GM12878 (cell line): ENCODE data around the gene NBEA. TPM values are rescaled to one million over a fixed set of nuclear protein-coding genes. Genes with fewer than 3 reads are reported as not detected.

ENCODE experiments used
- ATAC-seq: fragments of 200-7000 bp; cut with Tn5 transposase; 3 replicates; pipeline ENCODE4 v1.9.1; 2020; ENCODE audit warnings: mild to moderate bottlenecking, moderate library complexity
- BruUV-seq: library from RNA; stranded (reverse); fragments of 400-500 nt; replicated peaks from 2 replicates; lab custom pipeline; 2021; lab: Mats Ljungman, UMichigan
- CTCF ChIA-PET: fragments of 300-600 bp; sonication (Branson Sonifier 250); formaldehyde crosslinking; extraction: SDS; loops from one replicate; lab custom pipeline; 2021; ENCODE audit warnings: inconsistent platforms; lab: Yijun Ruan, JAX
- POLR2A ChIA-PET: fragments of 350-600 bp; formaldehyde crosslinking; extraction: SDS; loops from one replicate; lab custom pipeline; 2021; ENCODE audit warnings: inconsistent platforms; lab: Charles Lee
- RAD21 ChIA-PET: fragments of 300-600 bp; sonication (Branson Sonifier 250); formaldehyde crosslinking; loops from one replicate; lab custom pipeline; 2023; ENCODE audit warnings: antibody characterized with exemption; ENCODE audit not compliant: unreplicated experiment; lab: Charles Lee
- SMC1A ChIA-PET: fragments of 300-600 bp; sonication (Branson Sonifier 250); formaldehyde crosslinking; loops from one replicate; lab custom pipeline; 2023; ENCODE audit not compliant: unreplicated experiment, uncharacterized antibody; lab: Charles Lee
- DNase-seq: peaks from one replicate; pipeline ENCODE4 v3.0.0-alpha.2; 2011; ENCODE audit warnings: low read depth, low spot score
- FAIRE-seq: peaks from 3 replicates; lab custom pipeline; 2011; peaks lifted over from hg19 to GRCh38; lab: Jason Lieb, UNC
- H2AFZ ChIP-seq: 2 replicates; pipeline ENCODE4 v1.6.0; 2011; ENCODE audit warnings: low read depth, low read length, control low read depth; ENCODE audit not compliant: control insufficient read depth
- H3K27ac ChIP-seq: 2 replicates; pipeline ENCODE4 v1.5.1; 2011; ENCODE audit warnings: control low read depth; ENCODE audit not compliant: control insufficient read depth, insufficient read depth
- H3K27me3 ChIP-seq, 2 experiments: replicated peaks in 1 of 2; 2 replicates each; pipeline versions ENCODE4 v1.6.0 to v1.6.1; 2011; ENCODE audit warnings: low read length in 1 of 2; ENCODE audit not compliant: control insufficient read depth in 2 of 2, insufficient read depth in 2 of 2
- H3K36me3 ChIP-seq, 2 experiments: 2 replicates each; pipeline ENCODE4 v1.5.1; 2011; ENCODE audit warnings: low read length in 1 of 2; ENCODE audit not compliant: control insufficient read depth in 2 of 2, insufficient read depth in 2 of 2
- H3K4me1 ChIP-seq: 2 replicates; pipeline ENCODE4 v1.6.1; 2011; ENCODE audit warnings: mild to moderate bottlenecking, low read length, moderate library complexity, mixed read lengths; ENCODE audit not compliant: control insufficient read depth, insufficient read depth
- H3K4me2 ChIP-seq: 2 replicates; pipeline ENCODE4 v1.6.0; 2011; ENCODE audit warnings: control low read depth; ENCODE audit not compliant: control insufficient read depth, insufficient read depth
- H3K4me3 ChIP-seq: fragments of 200-600 bp; sonication (generic); 2 replicates; pipeline ENCODE4 v1.5.1; 2016
- H3K79me2 ChIP-seq: 2 replicates; pipeline ENCODE4 v1.6.0; 2011; ENCODE audit warnings: low read length; ENCODE audit not compliant: control insufficient read depth, insufficient read depth
- H3K9ac ChIP-seq: 2 replicates; pipeline ENCODE4 v1.8.0; 2011; ENCODE audit warnings: low read length, control low read depth, mixed read lengths; ENCODE audit not compliant: control insufficient read depth, insufficient read depth
- H3K9me3 ChIP-seq: replicated peaks from 3 replicates; pipeline ENCODE4 v1.5.1; 2011; ENCODE audit warnings: mild to moderate bottlenecking, low read length; ENCODE audit not compliant: control insufficient read depth, insufficient read depth
- H4K20me1 ChIP-seq: 2 replicates; pipeline ENCODE4 v1.6.0; 2011; ENCODE audit not compliant: control insufficient read depth, insufficient read depth
- BRCA1 ChIP-seq: IDR thresholded peaks from 2 replicates; pipeline ENCODE4 v1.6.1; 2011; ENCODE audit warnings: low read depth, low read length, improper control_type of control experiment
- CREB1 ChIP-seq: IDR thresholded peaks from 2 replicates; pipeline ENCODE4 v1.6.1; 2012; ENCODE audit warnings: low read depth, mild to moderate bottlenecking, inconsistent platforms
- CREM ChIP-seq: IDR thresholded peaks from 2 replicates; pipeline ENCODE4 v1.6.1; 2014; ENCODE audit warnings: antibody characterized with exemption, low read depth
- E2F8 ChIP-seq: fragments of 450-650 bp; IDR thresholded peaks from 2 replicates; pipeline ENCODE4 v1.6.1; 2018; ENCODE audit warnings: mild to moderate bottlenecking, low read depth, moderate library complexity; ENCODE audit not compliant: partially characterized antibody
- EED ChIP-seq: sonication (generic); IDR thresholded peaks from 2 replicates; pipeline ENCODE4 v1.6.1; 2016; ENCODE audit warnings: antibody characterized with exemption, low read depth
- LARP7 ChIP-seq: fragments of 450-650 bp; IDR thresholded peaks from 2 replicates; pipeline ENCODE4 v1.6.1; 2017; ENCODE audit warnings: mild to moderate bottlenecking
- NR2C2 ChIP-seq: IDR thresholded peaks from 2 replicates; pipeline ENCODE4 v1.6.1; 2011; ENCODE audit warnings: borderline replicate concordance, low read depth; ENCODE audit not compliant: control insufficient read depth, insufficient read length
- POLR2AphosphoS5 ChIP-seq: IDR thresholded peaks from 2 replicates; pipeline ENCODE4 v1.6.1; 2011; ENCODE audit warnings: mild to moderate bottlenecking, low read length, inconsistent platforms
- RUNX3 ChIP-seq: IDR thresholded peaks from 2 replicates; pipeline ENCODE4 v1.6.1; 2012; ENCODE audit warnings: low read length, inconsistent platforms
- SRF ChIP-seq, 2 experiments: IDR thresholded peaks; 2 replicates each; pipeline ENCODE4 v1.6.1; 2011; ENCODE audit warnings: low read depth in 2 of 2, low read length in 2 of 2, mild to moderate bottlenecking in 1 of 2, moderate library complexity in 1 of 2
- STAT3 ChIP-seq: IDR thresholded peaks from 2 replicates; pipeline ENCODE4 v1.6.1; 2011; ENCODE audit warnings: low read depth, low read length, improper control_type of control experiment
- SUPT20H ChIP-seq: IDR thresholded peaks from 2 replicates; pipeline ENCODE4 v1.6.1; 2011; ENCODE audit warnings: low read depth, mild to moderate bottlenecking, low read length, moderate library complexity, borderline replicate concordance; ENCODE audit not compliant: control insufficient read depth
- ZNF207 ChIP-seq: fragments of 450-650 bp; IDR thresholded peaks from 2 replicates; pipeline ENCODE4 v1.6.1; 2014; ENCODE audit warnings: antibody characterized with exemption, mild to moderate bottlenecking, borderline replicate concordance
- WGBS: methylation state at CpG from one replicate; pipeline ENCODE4 v1.1.6; 2016; ENCODE audit warnings: low lambda C conversion rate; ENCODE audit not compliant: insufficient replicate concordance, insufficient coverage; ENCODE audit errors: missing lambda C conversion rate; 5-methylcytosine and 5-hydroxymethylcytosine counted together
- in situ Hi-C: fragments of 300-500 bp; cut with MboI; formaldehyde crosslinking; loops from 9 replicates; pipeline ENCODE4 v1.14.3; 2018; ENCODE audit warnings: mixed read lengths
- intact Hi-C: fragments of 100-400 bp; cut with micrococcal nuclease; formaldehyde crosslinking; loops from one replicate; pipeline ENCODE4 v1.14.2; 2022; ENCODE audit not compliant: unreplicated experiment
- polyA plus RNA-seq, 11 experiments: library from polyadenylated mRNA; depleted of rRNA in 4 of 11; unstranded in 6 of 11; stranded (reverse) in 5 of 11; fragments of >200 nt; fragmentation: Nextera tagmentation in 4 of 11; fragmentation: Illumina TruSeq in 1 of 11; extraction: Ambion mirVana in 4 of 11; extraction: Trizol in 1 of 11; gene quantifications; 1 replicate in 1 of 11; 2 replicates in 10 of 11; pipeline versions ENCODE4 v1.2.1 to v1.2.3, GENCODE V29; 2011 to 2016; ENCODE audit warnings: inconsistent platforms in 2 of 11, missing spikeins in 2 of 11, low read depth in 1 of 11
- total RNA-seq, 4 experiments: library from RNA; depleted of rRNA in 3 of 4; stranded (reverse); fragments of >200 nt in 3 of 4; fragmentation: Illumina TruSeq in 1 of 4; extraction: Trizol in 1 of 4; gene quantifications; 2 replicates each; pipeline versions ENCODE4 v1.2.1 to v1.2.3, GENCODE V29; 2013 to 2021
- TF ChIP-seq, protein P1 (sequence below): fragments of 450-650 bp; formaldehyde crosslinking; IDR thresholded peaks from 2 replicates; pipeline ENCODE4 v1.5.0; 2022; ENCODE audit warnings: mild to moderate bottlenecking, missing genetic modification characterization
- TF ChIP-seq, protein P2 (sequence below): fragments of 450-650 bp; IDR thresholded peaks from 2 replicates; pipeline ENCODE4 v1.6.1; 2018; ENCODE audit warnings: borderline replicate concordance, mild to moderate bottlenecking; ENCODE audit not compliant: partially characterized antibody

Gene NBEA
- total and polyA plus RNA-seq, 10 of the 15 experiments (the other 5 are each of a cell fraction or from before 2014, with no cell fraction given) = 0.23 to 3.6 (median 0.55) TPM

DNA sequence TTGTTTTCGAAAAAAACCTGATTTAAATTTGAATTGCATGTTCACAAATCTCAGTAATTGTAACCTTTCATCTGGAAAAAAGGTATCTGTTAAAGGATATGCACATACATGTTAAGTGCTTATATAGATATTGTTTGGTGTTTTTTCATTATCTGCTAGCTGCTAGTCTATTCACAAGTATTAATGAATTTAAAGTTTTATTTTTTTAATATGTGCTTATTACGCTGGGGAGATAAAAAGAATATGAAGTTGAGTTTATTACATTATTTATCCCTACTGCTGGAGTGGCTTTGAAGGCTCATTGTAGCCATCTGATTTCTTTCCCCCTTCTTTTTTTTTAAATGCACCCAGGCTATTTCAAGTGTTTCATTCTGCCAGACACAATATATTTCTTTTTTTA is 538.3 kb downstream of the NBEA start:
- Histone ChIP-seq H2AFZ (no peak overlapping the region), H3K9me3 (no peaks in the 10 kb centered on the region; the same call in 2 of the 3 replicates), H3K4me1 (no peaks in the 10 kb centered on the region), H4K20me1 (no peaks in the 10 kb centered on the region), H3K36me3 (no peaks in the 10 kb centered on the region), H3K79me2 (no peaks in the 10 kb centered on the region), H3K4me2 (no peak overlapping the region), H3K27ac (no peak overlapping the region), H3K9ac (no peak overlapping the region), H3K4me3 (no peak overlapping the region), H3K27me3 (peaks cover 4 to 19% of the 10 kb centered on the region in 2 experiments)
- no peak for TF ChIP-seq EED
- TF ChIP-seq SRF (IDR thresholded peaks at IDR 0.05; ENCODE audit: low read depth in 2 of 2, low read length in 2 of 2) = no peak
- TF ChIP-seq SUPT20H = no peak
- TF ChIP-seq CREM = no peak
- no peak for TF ChIP-seq ZNF207
- TF ChIP-seq E2F8 = no peak
- TF ChIP-seq, protein P1, sequence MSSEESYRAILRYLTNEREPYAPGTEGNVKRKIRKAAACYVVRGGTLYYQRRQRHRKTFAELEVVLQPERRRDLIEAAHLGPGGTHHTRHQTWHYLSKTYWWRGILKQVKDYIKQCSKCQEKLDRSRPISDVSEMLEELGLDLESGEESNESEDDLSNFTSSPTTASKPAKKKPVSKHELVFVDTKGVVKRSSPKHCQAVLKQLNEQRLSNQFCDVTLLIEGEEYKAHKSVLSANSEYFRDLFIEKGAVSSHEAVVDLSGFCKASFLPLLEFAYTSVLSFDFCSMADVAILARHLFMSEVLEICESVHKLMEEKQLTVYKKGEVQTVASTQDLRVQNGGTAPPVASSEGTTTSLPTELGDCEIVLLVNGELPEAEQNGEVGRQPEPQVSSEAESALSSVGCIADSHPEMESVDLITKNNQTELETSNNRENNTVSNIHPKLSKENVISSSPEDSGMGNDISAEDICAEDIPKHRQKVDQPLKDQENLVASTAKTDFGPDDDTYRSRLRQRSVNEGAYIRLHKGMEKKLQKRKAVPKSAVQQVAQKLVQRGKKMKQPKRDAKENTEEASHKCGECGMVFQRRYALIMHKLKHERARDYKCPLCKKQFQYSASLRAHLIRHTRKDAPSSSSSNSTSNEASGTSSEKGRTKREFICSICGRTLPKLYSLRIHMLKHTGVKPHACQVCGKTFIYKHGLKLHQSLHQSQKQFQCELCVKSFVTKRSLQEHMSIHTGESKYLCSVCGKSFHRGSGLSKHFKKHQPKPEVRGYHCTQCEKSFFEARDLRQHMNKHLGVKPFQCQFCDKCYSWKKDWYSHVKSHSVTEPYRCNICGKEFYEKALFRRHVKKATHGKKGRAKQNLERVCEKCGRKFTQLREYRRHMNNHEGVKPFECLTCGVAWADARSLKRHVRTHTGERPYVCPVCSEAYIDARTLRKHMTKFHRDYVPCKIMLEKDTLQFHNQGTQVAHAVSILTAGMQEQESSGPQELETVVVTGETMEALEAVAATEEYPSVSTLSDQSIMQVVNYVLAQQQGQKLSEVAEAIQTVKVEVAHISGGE (CRISPR knock-in tag) = no peak
- no peak for TF ChIP-seq NR2C2
- no peak for TF ChIP-seq POLR2AphosphoS5
- no peak for TF ChIP-seq STAT3
- no peak for TF ChIP-seq CREB1
- TF ChIP-seq, protein P2, sequence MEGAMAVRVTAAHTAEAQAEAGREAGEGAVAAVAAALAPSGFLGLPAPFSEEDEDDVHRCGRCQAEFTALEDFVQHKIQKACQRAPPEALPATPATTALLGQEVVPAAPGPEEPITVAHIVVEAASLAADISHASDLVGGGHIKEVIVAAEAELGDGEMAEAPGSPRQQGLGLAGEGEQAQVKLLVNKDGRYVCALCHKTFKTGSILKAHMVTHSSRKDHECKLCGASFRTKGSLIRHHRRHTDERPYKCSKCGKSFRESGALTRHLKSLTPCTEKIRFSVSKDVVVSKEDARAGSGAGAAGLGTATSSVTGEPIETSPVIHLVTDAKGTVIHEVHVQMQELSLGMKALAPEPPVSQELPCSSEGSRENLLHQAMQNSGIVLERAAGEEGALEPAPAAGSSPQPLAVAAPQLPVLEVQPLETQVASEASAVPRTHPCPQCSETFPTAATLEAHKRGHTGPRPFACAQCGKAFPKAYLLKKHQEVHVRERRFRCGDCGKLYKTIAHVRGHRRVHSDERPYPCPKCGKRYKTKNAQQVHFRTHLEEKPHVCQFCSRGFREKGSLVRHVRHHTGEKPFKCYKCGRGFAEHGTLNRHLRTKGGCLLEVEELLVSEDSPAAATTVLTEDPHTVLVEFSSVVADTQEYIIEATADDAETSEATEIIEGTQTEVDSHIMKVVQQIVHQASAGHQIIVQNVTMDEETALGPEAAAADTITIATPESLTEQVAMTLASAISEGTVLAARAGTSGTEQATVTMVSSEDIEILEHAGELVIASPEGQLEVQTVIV = no peak
- TF ChIP-seq BRCA1 = no peak
- no peak for TF ChIP-seq LARP7
- no peak for TF ChIP-seq RUNX3
- no TSS peak for BruUV-seq
- DNase-seq (no peak), ATAC-seq (no peak), FAIRE-seq (no peak)
- ChIA-PET SMC1A (no interaction called here), CTCF (no interaction called here), RAD21 (no interaction called here), POLR2A (no interaction called here)
- in situ Hi-C loops (no loop called here), intact Hi-C loops (no loop called here)
- WGBS = 4% methylated on average over 2 of the region's 2 CpGs
